ENCODE results near the gene PRKAG1.
"Not testable (repeated sequence)": the region's sequence is repeated elsewhere in the genome, so short reads cannot be mapped to it uniquely, and the experiment has no call there.

Gene PRKAG1

GRCh38 chr12:49018261-49019119 lies at the start of gene PRKAG1:
PRKAG1 (minus strand) TSS chr12:49018776; CDS start chr12:49018740, 36 bp downstream.
- Histone ChIP-seq H3K79me2 (ENCODE audit: insufficient read depth, low read length) (peaks cover 38% of the 10 kb centered on the region), H3K9me3 (ENCODE audit: insufficient read depth, low read length, severe bottlenecking) (no peaks in the 10 kb centered on the region), H2AFZ (ENCODE audit: low read depth, low read length) (peak within 1 kb of the TSS; percentile 85), H3K36me3 (ENCODE audit: insufficient read depth, low read length) (peaks cover 29% of the 10 kb centered on the region), H3K4me3 (ENCODE audit: low read depth in 1 of 2, low read length in 2 of 2) (peak within 1 kb of the TSS; percentile 36 to 66), H3K4me1 (ENCODE audit: insufficient read depth, low read length) (peaks cover 30% of the 10 kb centered on the region), H3K27ac (ENCODE audit: low read length) (peak within 1 kb of the TSS; percentile 94), H3K4me2 (ENCODE audit: insufficient read depth, low read length) (peak within 1 kb of the TSS; percentile 91), H3K27me3 (ENCODE audit: insufficient read depth, low read length, poor library complexity) (no peaks in the 10 kb centered on the region), H3K9ac (ENCODE audit: low read depth, low read length) (peak within 1 kb of the TSS; percentile 70), H4K20me1 (ENCODE audit: insufficient read depth, low read length) (no peaks in the 10 kb centered on the region)
- no peak for TF ChIP-seq EZH2 (IDR thresholded peaks at IDR 0.05; ENCODE audit: borderline replicate concordance, low read depth, low read length, severe bottlenecking)
- TF ChIP-seq, protein P1, sequence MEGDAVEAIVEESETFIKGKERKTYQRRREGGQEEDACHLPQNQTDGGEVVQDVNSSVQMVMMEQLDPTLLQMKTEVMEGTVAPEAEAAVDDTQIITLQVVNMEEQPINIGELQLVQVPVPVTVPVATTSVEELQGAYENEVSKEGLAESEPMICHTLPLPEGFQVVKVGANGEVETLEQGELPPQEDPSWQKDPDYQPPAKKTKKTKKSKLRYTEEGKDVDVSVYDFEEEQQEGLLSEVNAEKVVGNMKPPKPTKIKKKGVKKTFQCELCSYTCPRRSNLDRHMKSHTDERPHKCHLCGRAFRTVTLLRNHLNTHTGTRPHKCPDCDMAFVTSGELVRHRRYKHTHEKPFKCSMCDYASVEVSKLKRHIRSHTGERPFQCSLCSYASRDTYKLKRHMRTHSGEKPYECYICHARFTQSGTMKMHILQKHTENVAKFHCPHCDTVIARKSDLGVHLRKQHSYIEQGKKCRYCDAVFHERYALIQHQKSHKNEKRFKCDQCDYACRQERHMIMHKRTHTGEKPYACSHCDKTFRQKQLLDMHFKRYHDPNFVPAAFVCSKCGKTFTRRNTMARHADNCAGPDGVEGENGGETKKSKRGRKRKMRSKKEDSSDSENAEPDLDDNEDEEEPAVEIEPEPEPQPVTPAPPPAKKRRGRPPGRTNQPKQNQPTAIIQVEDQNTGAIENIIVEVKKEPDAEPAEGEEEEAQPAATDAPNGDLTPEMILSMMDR (IDR thresholded peaks at IDR 0.05; ENCODE audit: borderline replicate concordance, extremely low read depth, low read length, poor library complexity, severe bottlenecking), result peak; percentile 76
- DNase-seq (peak; percentile 97), ATAC-seq (ENCODE audit: insufficient read depth, low read depth) (peak; percentile 85)

GRCh38 chr12:49066120-49066519 lies 47.5 kb upstream of the PRKAG1 start:
- no peak overlapping the region for H3K9ac ChIP-seq (ENCODE audit: low read depth, low read length)
- DNase-seq, result no peak
- H3K36me3 ChIP-seq (ENCODE audit: insufficient read depth, low read length), result peaks cover 16% of the 10 kb centered on the region
- H4K20me1 ChIP-seq (ENCODE audit: insufficient read depth, low read length), result no peaks in the 10 kb centered on the region
- no peak overlapping the region for H3K4me2 ChIP-seq (ENCODE audit: insufficient read depth, low read length)
- no peaks in the 10 kb centered on the region for H3K27me3 ChIP-seq (ENCODE audit: insufficient read depth, low read length, poor library complexity)
- no peak for ATAC-seq (ENCODE audit: insufficient read depth, low read depth)
- H2AFZ ChIP-seq (ENCODE audit: low read depth, low read length), result no peak overlapping the region
- no peak overlapping the region for H3K27ac ChIP-seq (ENCODE audit: low read length)
- TF ChIP-seq EZH2 (IDR thresholded peaks at IDR 0.05; ENCODE audit: borderline replicate concordance, low read depth, low read length, severe bottlenecking), result no peak
- TF ChIP-seq, protein P1 (IDR thresholded peaks at IDR 0.05; ENCODE audit: borderline replicate concordance, extremely low read depth, low read length, poor library complexity, severe bottlenecking), result no peak
- peaks cover 34% of the 10 kb centered on the region for H3K4me1 ChIP-seq (ENCODE audit: insufficient read depth, low read length)
- no peak overlapping the region for H3K4me3 ChIP-seq (ENCODE audit: low read depth in 1 of 2, low read length in 2 of 2)
- no peaks in the 10 kb centered on the region for H3K9me3 ChIP-seq (ENCODE audit: insufficient read depth, low read length, severe bottlenecking)
- H3K79me2 ChIP-seq (ENCODE audit: insufficient read depth, low read length), result peaks cover 19% of the 10 kb centered on the region

GRCh38 chr12:49064767-49065152 lies 46.2 kb upstream of the PRKAG1 start:
- Histone ChIP-seq H3K27me3 (ENCODE audit: insufficient read depth, low read length, poor library complexity) (no peaks in the 10 kb centered on the region), H3K9ac (ENCODE audit: low read depth, low read length) (no peak overlapping the region)

DNA sequence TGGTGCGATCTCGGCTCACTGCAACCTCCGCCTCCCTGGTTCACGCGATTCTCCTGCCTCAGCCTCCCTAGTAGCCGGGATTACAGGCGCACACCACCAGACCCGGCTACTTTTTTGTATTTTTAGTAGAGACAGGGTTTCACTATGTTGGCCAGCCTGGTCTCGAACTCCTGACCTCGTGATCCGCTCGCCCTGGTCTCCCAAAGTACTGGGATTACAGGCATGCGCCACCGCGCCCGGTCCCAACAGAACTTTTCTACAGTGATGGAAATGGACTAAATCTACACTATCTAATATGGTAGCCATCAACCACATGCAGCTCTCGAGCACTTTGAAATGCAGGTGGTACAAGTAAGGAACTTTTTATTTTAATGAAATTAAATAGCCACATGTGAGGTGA lies 43.3 kb upstream of the PRKAG1 start:
- H3K27ac ChIP-seq (ENCODE audit: low read length); DNase-seq; H3K9me3 ChIP-seq (ENCODE audit: insufficient read depth, low read length, severe bottlenecking); ATAC-seq (ENCODE audit: insufficient read depth, low read depth); H3K27me3 ChIP-seq (ENCODE audit: insufficient read depth, low read length, poor library complexity): not testable (repeated sequence)
- Histone ChIP-seq H2AFZ (ENCODE audit: low read depth, low read length) (peak overlapping the region; percentile 93; the same call in 1 of the 2 replicates), H3K4me1 (ENCODE audit: insufficient read depth, low read length) (peaks cover 39% of the 10 kb centered on the region), H3K36me3 (ENCODE audit: insufficient read depth, low read length) (peaks cover 41% of the 10 kb centered on the region), H3K79me2 (ENCODE audit: insufficient read depth, low read length) (peaks cover 48% of the 10 kb centered on the region), H3K4me2 (ENCODE audit: insufficient read depth, low read length) (peak overlapping the region; percentile 99; the same call in 1 of the 2 replicates), H3K4me3 (ENCODE audit: low read depth in 1 of 2, low read length in 2 of 2) (peak overlapping the region in 1 of 2 experiments; percentile 84; a peak in 1 of 4 replicates), H3K9ac (ENCODE audit: low read depth, low read length) (peak overlapping the region; percentile 99; the same call in 1 of the 2 replicates), H4K20me1 (ENCODE audit: insufficient read depth, low read length) (peaks cover 26% of the 10 kb centered on the region)

More at GRCh38 chr12:49064767-49065152, 46.2 kb upstream of the PRKAG1 start:
- Histone ChIP-seq H3K9me3 (ENCODE audit: insufficient read depth, low read length, severe bottlenecking) (no peaks in the 10 kb centered on the region), H3K27ac (ENCODE audit: low read length) (no peak overlapping the region), H3K4me3 (ENCODE audit: low read depth in 1 of 2, low read length in 2 of 2) (no peak overlapping the region), H2AFZ (ENCODE audit: low read depth, low read length) (no peak overlapping the region), H4K20me1 (ENCODE audit: insufficient read depth, low read length) (no peaks in the 10 kb centered on the region), H3K36me3 (ENCODE audit: insufficient read depth, low read length) (peaks cover 16% of the 10 kb centered on the region), H3K4me1 (ENCODE audit: insufficient read depth, low read length) (peaks cover 27% of the 10 kb centered on the region), H3K79me2 (ENCODE audit: insufficient read depth, low read length) (peaks cover 32% of the 10 kb centered on the region), H3K4me2 (ENCODE audit: insufficient read depth, low read length) (no peak overlapping the region)
- ATAC-seq (ENCODE audit: insufficient read depth, low read depth) (no peak), DNase-seq (no peak)
- TF ChIP-seq, protein P1 (IDR thresholded peaks at IDR 0.05; ENCODE audit: borderline replicate concordance, extremely low read depth, low read length, poor library complexity, severe bottlenecking), result no peak
- TF ChIP-seq EZH2 (IDR thresholded peaks at IDR 0.05; ENCODE audit: borderline replicate concordance, low read depth, low read length, severe bottlenecking), result no peak

Measured in DND-41 (cell line).